ENCODE results near the gene CFAP52.
A peak's percentile ranks its signal among the peaks of the same experiment; 100 is the strongest.

CFAP52 gene, protein sequence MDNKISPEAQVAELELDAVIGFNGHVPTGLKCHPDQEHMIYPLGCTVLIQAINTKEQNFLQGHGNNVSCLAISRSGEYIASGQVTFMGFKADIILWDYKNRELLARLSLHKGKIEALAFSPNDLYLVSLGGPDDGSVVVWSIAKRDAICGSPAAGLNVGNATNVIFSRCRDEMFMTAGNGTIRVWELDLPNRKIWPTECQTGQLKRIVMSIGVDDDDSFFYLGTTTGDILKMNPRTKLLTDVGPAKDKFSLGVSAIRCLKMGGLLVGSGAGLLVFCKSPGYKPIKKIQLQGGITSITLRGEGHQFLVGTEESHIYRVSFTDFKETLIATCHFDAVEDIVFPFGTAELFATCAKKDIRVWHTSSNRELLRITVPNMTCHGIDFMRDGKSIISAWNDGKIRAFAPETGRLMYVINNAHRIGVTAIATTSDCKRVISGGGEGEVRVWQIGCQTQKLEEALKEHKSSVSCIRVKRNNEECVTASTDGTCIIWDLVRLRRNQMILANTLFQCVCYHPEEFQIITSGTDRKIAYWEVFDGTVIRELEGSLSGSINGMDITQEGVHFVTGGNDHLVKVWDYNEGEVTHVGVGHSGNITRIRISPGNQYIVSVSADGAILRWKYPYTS

DNA sequence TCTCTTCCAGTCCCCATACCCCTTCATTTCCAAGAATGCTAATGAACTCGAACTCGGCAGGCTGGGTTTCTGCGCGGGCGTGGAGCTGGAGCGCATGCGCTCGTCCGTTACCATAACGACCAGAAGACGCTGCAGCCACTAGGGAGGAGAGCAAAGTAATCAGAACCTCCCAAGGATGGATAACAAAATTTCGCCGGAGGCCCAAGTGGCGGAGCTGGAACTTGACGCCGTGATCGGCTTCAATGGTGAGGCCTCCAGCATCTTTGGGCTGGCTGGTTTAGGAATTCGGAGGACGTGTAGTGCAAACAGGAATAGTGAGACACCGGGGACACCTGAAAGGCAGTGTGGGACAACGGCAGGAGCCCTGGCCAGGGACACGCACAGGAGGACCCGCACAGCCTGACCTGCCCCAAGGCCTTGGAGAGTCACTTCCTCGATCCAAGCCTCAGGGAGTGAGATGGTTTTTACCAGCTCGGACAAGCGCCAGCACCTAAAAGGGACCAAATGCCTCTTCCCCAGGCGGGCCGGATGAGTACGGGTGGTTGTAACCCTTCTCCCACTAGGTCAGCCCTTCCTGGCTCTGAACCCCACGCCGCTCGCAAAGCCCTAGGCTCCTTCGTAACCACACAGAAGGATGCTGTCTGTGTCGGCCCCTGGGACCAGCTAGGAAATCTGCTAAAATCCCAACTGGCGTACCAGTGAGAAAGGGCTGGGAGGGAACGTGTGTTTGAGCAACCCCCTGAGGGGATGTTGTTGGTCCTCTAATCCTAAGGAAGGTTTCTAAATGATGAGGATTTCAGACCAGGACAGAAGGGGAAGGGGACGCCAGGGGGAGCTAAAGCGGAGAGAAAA, at the start of gene CFAP52:
Gene CFAP52, plus strand, starts transcription at position 122 of the 852 bp plus-strand sequence. Its CDS starts 54 bp downstream, at position 176.
- Histone ChIP-seq H3K36me3 (ENCODE audit: control insufficient read depth in 2 of 2, insufficient read depth in 2 of 2, low read length in 2 of 2) (no peaks in the 10 kb centered on the region), H3K27me3 (ENCODE audit: control insufficient read depth in 1 of 2, insufficient read depth in 2 of 2, low read length in 2 of 2) (no peaks in the 10 kb centered on the region), H3K4me3 (ENCODE audit: low read length in 2 of 2) (peak within 1 kb of the TSS; percentile 88 to 94), H3K9me3 (ENCODE audit: control insufficient read depth in 2 of 2, low read length in 2 of 2) (no peaks in the 10 kb centered on the region), H3K9ac (ENCODE audit: low read length in 2 of 2) (peak within 1 kb of the TSS; percentile 87 to 91), H3K27ac (ENCODE audit: low read length) (peak within 1 kb of the TSS; percentile 19), H3K4me1 (ENCODE audit: control insufficient read depth, insufficient read depth, low read length) (peaks cover 16% of the 10 kb centered on the region)

DNA sequence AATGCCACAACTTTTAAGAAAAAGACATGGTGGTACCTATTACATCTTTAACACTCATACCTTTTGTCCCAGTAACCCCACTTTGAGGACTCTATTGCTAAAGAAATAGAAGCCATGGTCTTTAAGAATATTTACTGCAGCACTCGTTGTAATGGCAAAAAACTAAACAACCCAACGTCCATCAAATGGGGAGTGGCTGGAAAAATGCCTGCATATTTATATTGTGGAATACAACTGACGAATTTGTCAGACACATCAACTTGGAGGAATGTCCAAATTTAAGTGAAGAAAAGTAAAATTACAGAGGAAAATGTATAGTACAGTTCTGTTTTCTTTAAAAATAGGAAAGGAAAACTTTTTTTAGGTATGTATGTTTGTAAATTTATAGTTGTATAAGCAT, 48.7 kb upstream of the CFAP52 start:
- no peak overlapping the region for H3K4me3 ChIP-seq (ENCODE audit: low read length in 2 of 2)
- no peaks in the 10 kb centered on the region for H3K27me3 ChIP-seq (ENCODE audit: control insufficient read depth in 1 of 2, insufficient read depth in 2 of 2, low read length in 2 of 2)
- H3K9me3 ChIP-seq (ENCODE audit: control insufficient read depth in 2 of 2, low read length in 2 of 2), result no peaks in the 10 kb centered on the region
- H3K36me3 ChIP-seq (ENCODE audit: control insufficient read depth in 2 of 2, insufficient read depth in 2 of 2, low read length in 2 of 2), result no peaks in the 10 kb centered on the region
- no peaks in the 10 kb centered on the region for H3K4me1 ChIP-seq (ENCODE audit: control insufficient read depth, insufficient read depth, low read length)
- no peak overlapping the region for H3K9ac ChIP-seq (ENCODE audit: low read length in 2 of 2)
- H3K27ac ChIP-seq (ENCODE audit: low read length), result no peak overlapping the region

DNA sequence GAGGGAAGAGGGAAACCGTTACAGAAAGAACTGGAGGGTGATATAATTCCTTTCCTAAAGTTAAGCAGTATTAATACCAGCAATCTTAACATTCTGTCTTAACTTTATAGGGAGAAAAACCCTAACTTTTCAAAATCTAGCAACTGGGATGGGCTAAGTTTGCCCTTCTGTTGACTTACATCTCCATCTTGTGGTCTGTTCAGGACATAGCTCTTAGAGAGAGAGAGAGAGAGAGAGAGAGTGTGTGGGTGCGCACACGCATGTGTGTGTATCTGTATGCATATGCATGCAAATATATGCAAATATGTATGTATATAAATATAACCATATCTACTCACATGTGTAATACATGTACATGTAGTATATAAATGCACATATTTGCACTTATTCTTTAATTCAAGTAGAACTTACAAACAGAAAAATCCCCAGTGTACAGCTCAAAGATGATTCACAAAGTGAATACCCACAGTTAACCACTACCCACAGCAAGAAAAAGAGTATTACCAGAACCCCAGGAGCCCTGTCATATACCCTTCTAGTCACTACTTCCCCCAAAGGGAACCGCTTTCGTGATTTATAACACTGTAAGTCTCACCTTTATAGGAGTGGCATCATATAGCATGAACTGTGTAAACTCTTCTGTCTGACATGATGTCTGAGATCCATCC, 47.3 kb upstream of the CFAP52 start:
- H3K9ac ChIP-seq (ENCODE audit: low read length in 2 of 2), result no peak overlapping the region
- H3K27me3 ChIP-seq (ENCODE audit: control insufficient read depth in 1 of 2, insufficient read depth in 2 of 2, low read length in 2 of 2), result no peaks in the 10 kb centered on the region
- no peak overlapping the region for H3K4me3 ChIP-seq (ENCODE audit: low read length in 2 of 2)
- no peaks in the 10 kb centered on the region for H3K9me3 ChIP-seq (ENCODE audit: control insufficient read depth in 2 of 2, low read length in 2 of 2)
- no peak overlapping the region for H3K27ac ChIP-seq (ENCODE audit: low read length)
- no peaks in the 10 kb centered on the region for H3K4me1 ChIP-seq (ENCODE audit: control insufficient read depth, insufficient read depth, low read length)
- H3K36me3 ChIP-seq (ENCODE audit: control insufficient read depth in 2 of 2, insufficient read depth in 2 of 2, low read length in 2 of 2), result no peaks in the 10 kb centered on the region

DNA sequence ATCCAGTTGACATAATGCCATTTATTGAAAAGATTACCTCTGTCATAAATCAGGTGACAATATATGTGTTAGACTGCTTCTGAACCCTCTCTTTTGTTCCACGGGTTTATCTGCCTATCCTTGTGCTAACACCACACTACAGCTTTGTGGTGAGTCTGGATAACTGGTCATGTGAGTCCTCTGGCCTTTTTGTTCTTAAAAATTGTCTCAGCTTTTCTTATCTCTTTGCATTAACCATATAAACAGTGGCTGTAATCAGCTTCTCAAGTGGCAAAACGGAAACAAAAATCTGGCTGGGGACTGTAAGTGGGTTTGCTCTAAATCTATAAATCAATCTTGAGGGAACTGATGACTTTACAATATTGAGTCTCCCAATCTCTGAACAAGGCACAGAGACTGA, 45.4 kb upstream of the CFAP52 start:
- Histone ChIP-seq H3K27ac (ENCODE audit: low read length) (no peak overlapping the region), H3K36me3 (ENCODE audit: control insufficient read depth in 2 of 2, insufficient read depth in 2 of 2, low read length in 2 of 2) (no peaks in the 10 kb centered on the region), H3K4me3 (ENCODE audit: low read length in 2 of 2) (no peak overlapping the region), H3K4me1 (ENCODE audit: control insufficient read depth, insufficient read depth, low read length) (no peaks in the 10 kb centered on the region), H3K9me3 (ENCODE audit: control insufficient read depth in 2 of 2, low read length in 2 of 2) (no peaks in the 10 kb centered on the region), H3K9ac (ENCODE audit: low read length in 2 of 2) (no peak overlapping the region), H3K27me3 (ENCODE audit: control insufficient read depth in 1 of 2, insufficient read depth in 2 of 2, low read length in 2 of 2) (no peaks in the 10 kb centered on the region)

DNA sequence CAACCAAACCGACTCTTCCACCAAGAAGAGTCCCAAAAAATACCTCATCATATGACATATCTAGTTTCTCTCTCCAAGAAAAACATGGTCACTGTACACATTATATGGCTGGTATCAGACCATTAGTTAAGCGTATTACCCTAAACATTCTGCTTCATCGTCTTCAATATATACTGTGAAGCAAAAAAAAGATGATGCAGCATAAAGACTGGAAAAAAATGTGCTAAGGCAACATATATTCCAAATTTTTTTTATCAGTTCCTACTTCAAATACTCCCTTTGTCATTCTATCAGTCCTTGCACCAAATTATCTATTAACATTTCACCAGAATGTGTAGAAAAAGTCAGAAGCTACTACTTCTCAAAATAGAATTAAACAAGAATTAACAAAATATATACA, 43.7 kb upstream of the CFAP52 start:
- Histone ChIP-seq H3K27ac (ENCODE audit: low read length) (no peak overlapping the region), H3K27me3 (ENCODE audit: control insufficient read depth in 1 of 2, insufficient read depth in 2 of 2, low read length in 2 of 2) (no peaks in the 10 kb centered on the region), H3K36me3 (ENCODE audit: control insufficient read depth in 2 of 2, insufficient read depth in 2 of 2, low read length in 2 of 2) (no peaks in the 10 kb centered on the region), H3K9me3 (ENCODE audit: control insufficient read depth in 2 of 2, low read length in 2 of 2) (no peaks in the 10 kb centered on the region), H3K4me1 (ENCODE audit: control insufficient read depth, insufficient read depth, low read length) (no peaks in the 10 kb centered on the region), H3K4me3 (ENCODE audit: low read length in 2 of 2) (no peak overlapping the region), H3K9ac (ENCODE audit: low read length in 2 of 2) (no peak overlapping the region)

DNA sequence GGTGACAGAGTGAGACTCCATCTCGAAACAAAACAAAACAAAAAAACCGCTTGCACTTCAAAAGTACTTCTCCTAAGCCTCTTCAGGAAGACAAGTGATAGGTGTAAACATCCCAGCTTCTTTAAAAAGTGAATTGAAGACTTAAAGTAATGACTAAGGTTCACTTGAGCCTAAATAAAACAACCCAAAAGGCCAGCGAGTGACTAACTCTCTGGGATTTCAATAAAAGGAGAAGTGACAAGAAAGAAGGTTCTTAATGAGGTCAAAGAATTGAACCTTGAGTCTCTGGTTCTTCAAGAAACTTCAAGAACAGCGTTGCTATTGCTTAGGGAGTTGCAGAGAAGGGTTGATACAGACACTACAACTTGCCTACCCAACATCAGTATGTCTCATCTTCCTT, 43.0 kb upstream of the CFAP52 start:
- Histone ChIP-seq H3K27me3 (ENCODE audit: control insufficient read depth in 1 of 2, insufficient read depth in 2 of 2, low read length in 2 of 2) (no peaks in the 10 kb centered on the region), H3K9ac (ENCODE audit: low read length in 2 of 2) (no peak overlapping the region), H3K27ac (ENCODE audit: low read length) (no peak overlapping the region), H3K36me3 (ENCODE audit: control insufficient read depth in 2 of 2, insufficient read depth in 2 of 2, low read length in 2 of 2) (no peaks in the 10 kb centered on the region), H3K9me3 (ENCODE audit: control insufficient read depth in 2 of 2, low read length in 2 of 2) (no peaks in the 10 kb centered on the region), H3K4me3 (ENCODE audit: low read length in 2 of 2) (no peak overlapping the region), H3K4me1 (ENCODE audit: control insufficient read depth, insufficient read depth, low read length) (no peaks in the 10 kb centered on the region)

DNA sequence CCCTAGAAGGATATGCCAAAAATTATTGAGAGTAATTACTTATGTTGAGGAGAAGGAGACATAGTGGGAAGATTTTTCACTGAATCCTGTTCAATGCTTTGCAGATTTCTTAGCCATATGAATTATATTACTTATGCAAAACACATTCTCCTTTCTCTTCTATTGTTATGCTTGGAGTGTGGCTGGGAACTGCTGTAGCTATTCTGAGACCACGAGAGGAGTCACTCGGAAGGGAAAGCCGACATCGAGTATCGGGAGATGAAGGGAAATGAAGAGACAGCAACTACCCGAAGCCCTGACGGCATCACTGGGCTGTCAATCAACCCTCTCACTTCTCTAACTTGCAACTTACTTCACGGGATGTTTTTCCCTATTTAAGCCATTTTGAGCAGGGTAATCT, 40.4 kb upstream of the CFAP52 start:
- H3K27me3 ChIP-seq (ENCODE audit: control insufficient read depth in 1 of 2, insufficient read depth in 2 of 2, low read length in 2 of 2), result no peaks in the 10 kb centered on the region
- H3K9me3 ChIP-seq (ENCODE audit: control insufficient read depth in 2 of 2, low read length in 2 of 2), result no peaks in the 10 kb centered on the region
- no peak overlapping the region for H3K27ac ChIP-seq (ENCODE audit: low read length)
- no peaks in the 10 kb centered on the region for H3K4me1 ChIP-seq (ENCODE audit: control insufficient read depth, insufficient read depth, low read length)
- H3K4me3 ChIP-seq (ENCODE audit: low read length in 2 of 2), result peak overlapping the region in 1 of 2 donors; percentile 4
- H3K36me3 ChIP-seq (ENCODE audit: control insufficient read depth in 2 of 2, insufficient read depth in 2 of 2, low read length in 2 of 2), result peaks cover 0 to 4% of the 10 kb centered on the region in 2 donors
- no peak overlapping the region for H3K9ac ChIP-seq (ENCODE audit: low read length in 2 of 2)

DNA sequence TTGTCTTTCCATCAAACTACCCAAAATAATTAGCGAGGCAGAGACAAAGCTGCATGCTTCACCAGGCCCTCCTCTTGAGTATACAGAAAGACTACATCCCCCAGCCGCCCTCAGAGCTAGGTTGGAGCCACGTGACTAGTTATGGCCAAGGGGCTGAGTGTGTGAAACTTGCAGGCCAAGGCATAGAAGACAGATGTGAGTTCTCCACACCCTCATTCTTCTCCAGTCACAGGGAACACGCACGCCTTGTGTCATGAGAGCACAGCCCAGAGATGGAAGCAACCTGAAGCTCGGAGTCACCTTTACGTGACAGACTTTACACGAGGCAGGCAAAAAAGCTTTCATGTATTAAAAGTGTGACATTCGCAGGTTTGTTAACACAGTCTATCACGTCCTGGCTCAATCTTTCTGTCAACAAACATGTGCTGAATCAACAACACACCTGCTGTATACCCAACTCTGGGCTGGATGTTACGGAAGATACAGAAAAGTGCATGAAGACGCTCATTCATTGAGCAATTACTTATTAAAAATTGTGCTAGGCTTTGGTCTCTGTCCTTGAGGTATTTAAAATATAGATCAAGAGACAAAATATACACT, 39.2 kb upstream of the CFAP52 start:
- no peak overlapping the region for H3K4me3 ChIP-seq (ENCODE audit: low read length in 2 of 2)
- no peak overlapping the region for H3K9ac ChIP-seq (ENCODE audit: low read length in 2 of 2)
- H3K4me1 ChIP-seq (ENCODE audit: control insufficient read depth, insufficient read depth, low read length), result no peaks in the 10 kb centered on the region
- H3K9me3 ChIP-seq (ENCODE audit: control insufficient read depth in 2 of 2, low read length in 2 of 2), result no peaks in the 10 kb centered on the region
- H3K36me3 ChIP-seq (ENCODE audit: control insufficient read depth in 2 of 2, insufficient read depth in 2 of 2, low read length in 2 of 2), result peaks cover 0 to 4% of the 10 kb centered on the region in 2 donors
- no peaks in the 10 kb centered on the region for H3K27me3 ChIP-seq (ENCODE audit: control insufficient read depth in 1 of 2, insufficient read depth in 2 of 2, low read length in 2 of 2)
- no peak overlapping the region for H3K27ac ChIP-seq (ENCODE audit: low read length)

DNA sequence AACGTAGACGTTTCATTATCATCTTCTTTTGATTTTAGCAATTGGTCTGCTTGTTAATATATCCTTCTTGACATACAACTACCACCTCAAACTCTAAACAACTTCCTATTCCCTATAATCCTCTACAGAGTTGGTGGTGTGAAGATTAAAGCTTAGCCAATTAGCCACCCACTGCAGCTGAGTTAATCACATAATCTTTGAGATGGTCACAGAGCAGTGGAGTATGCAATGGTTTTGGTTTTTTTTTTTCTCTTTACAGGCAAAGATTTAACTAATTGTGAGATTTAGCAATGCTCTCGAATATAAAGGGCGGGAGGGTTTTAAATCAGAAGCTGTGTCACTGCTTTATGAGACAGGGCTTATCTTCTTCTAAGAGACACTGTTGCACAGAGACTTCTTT, 37.8 kb upstream of the CFAP52 start:
- H3K4me1 ChIP-seq (ENCODE audit: control insufficient read depth, insufficient read depth, low read length), result no peaks in the 10 kb centered on the region
- peaks cover 0 to 6% of the 10 kb centered on the region in 2 donors for H3K36me3 ChIP-seq (ENCODE audit: control insufficient read depth in 2 of 2, insufficient read depth in 2 of 2, low read length in 2 of 2)
- H3K9ac ChIP-seq (ENCODE audit: low read length in 2 of 2), result no peak overlapping the region
- no peaks in the 10 kb centered on the region for H3K27me3 ChIP-seq (ENCODE audit: control insufficient read depth in 1 of 2, insufficient read depth in 2 of 2, low read length in 2 of 2)
- H3K27ac ChIP-seq (ENCODE audit: low read length), result no peak overlapping the region
- H3K9me3 ChIP-seq (ENCODE audit: control insufficient read depth in 2 of 2, low read length in 2 of 2), result no peaks in the 10 kb centered on the region
- H3K4me3 ChIP-seq (ENCODE audit: low read length in 2 of 2), result no peak overlapping the region

DNA sequence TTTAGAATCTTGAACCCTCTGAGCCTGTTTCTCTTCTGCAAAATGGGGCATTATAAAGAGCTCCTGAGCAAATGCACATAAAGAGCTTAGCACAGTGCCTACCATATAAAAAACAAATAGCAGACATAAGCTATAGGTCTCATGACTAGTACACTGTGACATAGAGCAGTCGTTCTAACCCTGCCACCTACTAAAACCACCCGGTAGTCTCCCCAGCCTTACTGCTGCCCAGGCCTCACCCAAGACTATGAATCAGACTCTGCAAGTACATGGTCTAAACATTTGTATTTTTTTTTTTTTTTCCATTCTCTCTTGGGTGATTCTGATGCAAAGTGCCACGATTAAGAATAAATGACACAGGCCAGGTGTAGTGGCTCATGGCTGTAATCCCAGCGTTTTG, 34.7 kb upstream of the CFAP52 start:
- H3K9me3 ChIP-seq (ENCODE audit: control insufficient read depth in 2 of 2, low read length in 2 of 2), result no peaks in the 10 kb centered on the region
- no peak overlapping the region for H3K27ac ChIP-seq (ENCODE audit: low read length)
- no peaks in the 10 kb centered on the region for H3K27me3 ChIP-seq (ENCODE audit: control insufficient read depth in 1 of 2, insufficient read depth in 2 of 2, low read length in 2 of 2)
- no peak overlapping the region for H3K9ac ChIP-seq (ENCODE audit: low read length in 2 of 2)
- no peak overlapping the region for H3K4me3 ChIP-seq (ENCODE audit: low read length in 2 of 2)
- peaks cover 0 to 6% of the 10 kb centered on the region in 2 donors for H3K36me3 ChIP-seq (ENCODE audit: control insufficient read depth in 2 of 2, insufficient read depth in 2 of 2, low read length in 2 of 2)
- no peaks in the 10 kb centered on the region for H3K4me1 ChIP-seq (ENCODE audit: control insufficient read depth, insufficient read depth, low read length)
